HepG2 (cell line): ENCODE results near the gene CCM2L. TPM values are rescaled to one million over a fixed set of nuclear protein-coding genes. Genes with fewer than 3 reads are reported as not detected.

Experiments
- KLF6 ChIP-seq: IDR thresholded peaks from 2 replicates; pipeline ENCODE4 v1.8.0; 2016; ENCODE audit warnings: missing biosample characterization, missing genetic modification reagents
- MBNL3 ChIP-seq: fragments of 250-450 bp; sonication (Bioruptor Pico); conservative IDR thresholded peaks from 2 replicates; pipeline ENCODE4 v1.8.0; 2022; ENCODE audit warnings: mild to moderate bottlenecking, inconsistent platforms
- MEIS2 ChIP-seq: sonication (generic); formaldehyde crosslinking; IDR thresholded peaks from 2 replicates; pipeline ENCODE4 v1.9.0; 2021; ENCODE audit warnings: mild to moderate bottlenecking, missing genetic modification reagents
- PCBP1 ChIP-seq: fragments of 200-400 bp; formaldehyde crosslinking; IDR thresholded peaks from 2 replicates; pipeline ENCODE4 v1.6.1; 2017; ENCODE audit warnings: mild to moderate bottlenecking, low read depth, low read length, borderline replicate concordance
- PREB ChIP-seq: sonication (generic); formaldehyde crosslinking; IDR thresholded peaks from 2 replicates; pipeline ENCODE4 v1.4.0; 2020; ENCODE audit warnings: missing genetic modification reagents
- ZBTB20 ChIP-seq: sonication (generic); formaldehyde crosslinking; IDR thresholded peaks from 2 replicates; pipeline ENCODE4 v1.8.1; 2023; ENCODE audit warnings: missing genetic modification reagents, low read depth, mild to moderate bottlenecking, borderline replicate concordance
- ZBTB40 ChIP-seq, 2 experiments: fragments of 450-650 bp in 1 of 2; sonication (generic) in 1 of 2; formaldehyde crosslinking in 1 of 2; IDR thresholded peaks; 2 replicates each; pipeline versions ENCODE4 v1.6.1 to v1.8.0; 2016 to 2022; ENCODE audit warnings: antibody characterized with exemption in 1 of 2, mild to moderate bottlenecking in 1 of 2, missing genetic modification reagents in 1 of 2
- ZMAT5 ChIP-seq: sonication (generic); formaldehyde crosslinking; IDR thresholded peaks from 2 replicates; pipeline ENCODE4 v1.5.0; 2020; ENCODE audit warnings: mild to moderate bottlenecking, low read depth, missing genetic modification reagents, borderline replicate concordance
- ZNF253 ChIP-seq: sonication (generic); formaldehyde crosslinking; IDR thresholded peaks from 2 replicates; pipeline ENCODE4 v1.8.0; 2022; ENCODE audit warnings: mild to moderate bottlenecking, missing genetic modification reagents, borderline replicate concordance
- ZNF501 ChIP-seq: sonication (generic); formaldehyde crosslinking; IDR thresholded peaks from 2 replicates; pipeline ENCODE4 v1.5.1; 2020; ENCODE audit warnings: mild to moderate bottlenecking, moderate library complexity, missing genetic modification reagents
- ZNF562 ChIP-seq: sonication (generic); formaldehyde crosslinking; IDR thresholded peaks from 2 replicates; pipeline ENCODE4 v1.8.0; 2022; ENCODE audit warnings: missing genetic modification reagents, borderline replicate concordance
- ZNF570 ChIP-seq: sonication (generic); formaldehyde crosslinking; IDR thresholded peaks from 2 replicates; pipeline ENCODE4 v1.4.0; 2020; ENCODE audit warnings: mild to moderate bottlenecking, missing genetic modification reagents, borderline replicate concordance
- ZNF644 ChIP-seq: IDR thresholded peaks from 2 replicates; pipeline ENCODE4 v1.6.1; 2016; ENCODE audit warnings: low read depth
- ZNF713 ChIP-seq: sonication (generic); formaldehyde crosslinking; IDR thresholded peaks from 2 replicates; pipeline ENCODE4 v1.4.0; 2020; ENCODE audit warnings: mild to moderate bottlenecking, missing genetic modification reagents
- ZNF773 ChIP-seq: sonication (generic); formaldehyde crosslinking; IDR thresholded peaks from 2 replicates; pipeline ENCODE4 v1.4.0; 2020; ENCODE audit warnings: missing genetic modification reagents, borderline replicate concordance
- ZSCAN20 ChIP-seq: sonication (generic); formaldehyde crosslinking; IDR thresholded peaks from 2 replicates; pipeline ENCODE4 v1.4.0; 2020; ENCODE audit warnings: missing genetic modification reagents, mild to moderate bottlenecking, borderline replicate concordance
- ZSCAN21 ChIP-seq: sonication (generic); formaldehyde crosslinking; IDR thresholded peaks from 2 replicates; pipeline ENCODE4 v1.8.0; 2022; ENCODE audit warnings: mild to moderate bottlenecking, missing genetic modification reagents, moderate library complexity, borderline replicate concordance
- polyA plus RNA-seq, 8 experiments: library from polyadenylated mRNA; depleted of rRNA in 3 of 8; stranded (reverse) in 7 of 8; unstranded in 1 of 8; fragments of >200 nt; fragmentation: Illumina TruSeq in 4 of 8; extraction: Trizol in 4 of 8; gene quantifications; 2 replicates each; pipeline versions ENCODE4 v1.2.1 to v1.2.3, GENCODE V29; 2011 to 2016; ENCODE audit warnings: low read depth in 4 of 8, missing spikeins in 1 of 8, mixed read lengths in 1 of 8; ENCODE audit not compliant: insufficient read depth in 1 of 8
- total RNA-seq, 5 experiments: library from RNA; depleted of rRNA; stranded (reverse); fragments of >200 nt; fragmentation: Illumina TruSeq; extraction: Trizol; gene quantifications; 2 replicates each; pipeline ENCODE4 v1.2.3, GENCODE V29; 2016; ENCODE audit warnings: low read depth in 1 of 5

The CCM2L gene
- total and polyA plus RNA-seq, 2 of the 13 experiments (the other 11 are each of a cell fraction or from before 2014, with no cell fraction given): 0.15 TPM; not detected in 1

- TF ChIP-seq ZMAT5 (CRISPR knock-in tag) (peak; percentile 100), PCBP1 (no peak), ZNF501 (CRISPR knock-in tag) (peak; percentile 100), PREB (CRISPR knock-in tag) (peak; percentile 100), ZNF713 (CRISPR knock-in tag) (peak; percentile 100), ZNF773 (CRISPR knock-in tag) (peak; percentile 100), KLF6 (CRISPR knock-in tag) (peak; percentile 100), ZNF644 (CRISPR knock-in tag) (peak; percentile 100), ZBTB40 (IDR thresholded peaks at IDR 0.05) (no peak), ZBTB40 (CRISPR knock-in tag; IDR thresholded peaks at IDR 0.05) (peak; percentile 99), ZSCAN20 (CRISPR knock-in tag) (peak; percentile 100), ZBTB20 (CRISPR knock-in tag) (peak; percentile 100), MEIS2 (CRISPR knock-in tag) (peak; percentile 100), ZSCAN21 (CRISPR knock-in tag) (peak; percentile 100), ZNF253 (CRISPR knock-in tag) (peak; percentile 100), ZNF570 (CRISPR knock-in tag) (peak; percentile 100), MBNL3 (CRISPR knock-in tag) (no peak; the same call in 1 of the 2 replicates), ZNF562 (CRISPR knock-in tag) (peak; percentile 99)
Measured at GRCh38 chr20:31968291-31969126, 41.7 kb upstream of the CCM2L start (continued).
